SK-N-MC (cell line): ENCODE results near the gene OTX2.

Source experiments
- DNase-seq: peaks from one replicate; pipeline ENCODE4 v3.0.0-alpha.2; 2011; ENCODE audit warnings: low read depth, low spot score
- H3K27ac ChIP-seq: fragments of 200-600 bp; sonication (generic); 2 replicates; pipeline ENCODE4 v1.5.1; 2016; ENCODE audit warnings: mixed run types
- H3K36me3 ChIP-seq: fragments of 200-600 bp; sonication (generic); 2 replicates; pipeline ENCODE4 v1.6.1; 2017; ENCODE audit warnings: antibody characterized with exemption, low read length, mixed read lengths; ENCODE audit not compliant: insufficient read depth
- H3K4me3 ChIP-seq: fragments of 200-600 bp; sonication (generic); 2 replicates; pipeline ENCODE4 v1.5.1; 2016
- H3K9ac ChIP-seq: fragments of 200-600 bp; sonication (generic); 2 replicates; pipeline ENCODE4 v1.8.0; 2017; ENCODE audit warnings: mixed run types, mixed read lengths; ENCODE audit not compliant: insufficient read length
- H3K9me3 ChIP-seq: fragments of 200-600 bp; sonication (generic); 2 replicates; pipeline ENCODE4 v1.6.1; 2017; ENCODE audit warnings: low read depth, mild to moderate bottlenecking, antibody characterized with exemption, low read length, moderate library complexity, mixed read lengths
- EZH2 ChIP-seq: fragments of 200-600 bp; sonication (generic); IDR thresholded peaks from one replicate; pipeline ENCODE4 v1.6.1; 2017; ENCODE audit warnings: antibody characterized with exemption
- FOXP2 ChIP-seq: optimal IDR thresholded peaks from 2 replicates; pipeline ENCODE3; 2011; ENCODE audit warnings: mild to moderate bottlenecking, moderate library complexity; ENCODE audit not compliant: insufficient read depth; ENCODE audit errors: extremely low read length, control extremely low read depth
- POLR2AphosphoS5 ChIP-seq: IDR thresholded peaks from 2 replicates; pipeline ENCODE4 v1.6.1; 2012; ENCODE audit warnings: mild to moderate bottlenecking, low read depth, low read length, borderline replicate concordance

Gene OTX2

GRCh38 chr14:56810147-56810719, at the start of gene OTX2:
Gene OTX2 (minus strand): TSS chr14:56810479. CDS start chr14:56805456, 5,023 bp downstream.
- H3K27ac ChIP-seq: peak within 1 kb of the TSS; percentile 87
- DNase-seq: no peak
- TF ChIP-seq EZH2 (no peak), FOXP2 (no peak), POLR2AphosphoS5 (no peak; the same call in 1 of the 2 replicates)
- peak within 1 kb of the TSS; percentile 87 for H3K9ac ChIP-seq
- no peaks in the 10 kb centered on the region for H3K9me3 ChIP-seq
- peak within 1 kb of the TSS; percentile 93 for H3K4me3 ChIP-seq
- H3K36me3 ChIP-seq: no peaks in the 10 kb centered on the region; the same call in 1 of the 2 replicates

DNA sequence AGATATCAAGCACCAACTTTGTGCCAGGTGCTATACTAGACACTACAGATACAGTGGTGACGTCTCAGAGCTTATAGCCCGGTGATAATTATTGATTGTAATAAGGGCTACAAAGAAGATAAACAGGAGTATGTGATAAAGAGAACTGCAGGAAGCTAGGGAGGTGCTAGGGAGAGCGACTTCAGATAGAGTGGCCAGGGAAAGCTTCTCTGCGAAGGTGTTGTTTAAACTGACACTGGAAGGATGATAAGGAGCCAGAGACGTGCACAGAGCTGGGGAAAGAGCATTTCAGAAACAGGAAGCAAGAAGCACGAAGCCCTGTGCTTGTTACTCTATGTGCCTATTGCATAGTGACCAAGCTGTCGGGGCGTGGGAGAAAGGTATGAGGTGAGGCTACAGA, 48.1 kb upstream of the OTX2 start:
- no peak overlapping the region for H3K27ac ChIP-seq
- no peak overlapping the region for H3K9ac ChIP-seq
- H3K4me3 ChIP-seq: no peak overlapping the region
- H3K36me3 ChIP-seq: no peaks in the 10 kb centered on the region
- DNase-seq: no peak
- TF ChIP-seq POLR2AphosphoS5 (no peak), EZH2 (no peak), FOXP2 (no peak)
- no peaks in the 10 kb centered on the region for H3K9me3 ChIP-seq

DNA sequence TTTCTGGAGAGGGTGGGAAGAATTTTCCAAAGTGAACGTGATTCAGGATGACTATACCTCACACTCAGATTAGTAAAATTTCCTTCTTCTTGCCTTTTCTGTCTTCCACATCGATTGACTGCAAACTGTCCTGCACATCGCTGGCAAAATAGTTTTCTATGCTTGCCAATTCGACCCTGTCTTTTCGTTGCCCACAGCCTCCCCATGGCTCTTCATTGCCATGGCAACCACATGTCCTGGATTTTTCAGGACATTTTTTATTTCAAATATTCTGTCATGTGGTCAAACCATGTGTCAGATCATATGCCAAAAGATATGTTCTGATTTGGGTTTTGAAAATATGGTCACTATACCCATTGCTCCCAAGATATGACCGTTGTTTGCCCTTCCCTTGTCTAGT, 46.9 kb upstream of the OTX2 start:
- TF ChIP-seq EZH2: no peak
- TF ChIP-seq POLR2AphosphoS5: no peak
- no peak for TF ChIP-seq FOXP2
- no peak overlapping the region for H3K4me3 ChIP-seq
- no peak overlapping the region for H3K27ac ChIP-seq
- H3K9me3 ChIP-seq: no peaks in the 10 kb centered on the region
- no peak overlapping the region for H3K9ac ChIP-seq
- H3K36me3 ChIP-seq: no peaks in the 10 kb centered on the region
- DNase-seq: no peak

- Histone ChIP-seq H3K9me3 (no peaks in the 10 kb centered on the region), H3K36me3 (no peaks in the 10 kb centered on the region), H3K4me3 (peak overlapping the region; percentile 12), H3K27ac (no peak overlapping the region), H3K9ac (no peak overlapping the region)
- DNase-seq: no peak
- peak; percentile 16; the same call in 1 of the 2 replicates for TF ChIP-seq POLR2AphosphoS5
- no peak for TF ChIP-seq EZH2
Measured at GRCh38 chr14:56855891-56856461, 45.7 kb upstream of the OTX2 start.

- Histone ChIP-seq H3K9me3 (no peaks in the 10 kb centered on the region), H3K36me3 (no peaks in the 10 kb centered on the region), H3K9ac (no peak overlapping the region), H3K27ac (peak overlapping the region; percentile 58), H3K4me3 (peak overlapping the region; percentile 0; the same call in 1 of the 2 replicates)
- DNase-seq: no peak
- TF ChIP-seq EZH2 (no peak), POLR2AphosphoS5 (no peak), FOXP2 (no peak)
Measured at GRCh38 chr14:56854325-56854724, 44.0 kb upstream of the OTX2 start.

- Histone ChIP-seq H3K4me3 (no peak overlapping the region), H3K27ac (no peak overlapping the region), H3K9me3 (no peaks in the 10 kb centered on the region), H3K9ac (no peak overlapping the region), H3K36me3 (peaks cover 4% of the 10 kb centered on the region; the same call in 1 of the 2 replicates)
- no peak for DNase-seq
- TF ChIP-seq FOXP2 (no peak), POLR2AphosphoS5 (no peak), EZH2 (no peak)
Measured at GRCh38 chr14:56846970-56847930, 37.0 kb upstream of the OTX2 start.

GRCh38 chr14:56844406-56845002, 34.2 kb upstream of the OTX2 start:
- no peak for DNase-seq
- Histone ChIP-seq H3K27ac (no peak overlapping the region), H3K36me3 (peaks cover 4% of the 10 kb centered on the region; the same call in 1 of the 2 replicates), H3K9me3 (no peaks in the 10 kb centered on the region), H3K4me3 (no peak overlapping the region), H3K9ac (no peak overlapping the region)
- no peak for TF ChIP-seq EZH2
- no peak for TF ChIP-seq POLR2AphosphoS5
- no peak for TF ChIP-seq FOXP2

DNA sequence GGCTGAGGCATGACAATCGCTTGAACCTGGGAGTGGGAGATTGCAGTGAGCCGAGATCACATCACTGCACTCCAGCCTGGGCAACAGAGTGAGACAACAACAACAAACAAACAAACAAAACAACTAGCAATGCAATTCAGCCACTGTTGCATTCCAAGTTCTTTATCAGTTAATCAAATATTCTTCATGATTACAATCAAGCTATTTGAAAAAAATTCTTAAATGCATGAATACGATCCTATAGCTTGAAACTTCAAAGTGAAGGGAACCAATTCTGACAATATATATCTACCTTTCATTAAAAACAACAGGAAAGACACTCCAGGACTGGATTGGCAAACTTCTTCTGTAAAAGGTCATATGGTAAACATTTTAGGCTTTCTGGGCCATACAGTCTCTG, 31.3 kb upstream of the OTX2 start:
- peaks cover 8% of the 10 kb centered on the region; the same call in 1 of the 2 replicates for H3K36me3 ChIP-seq
- H3K9ac ChIP-seq: no peak overlapping the region
- no peak overlapping the region for H3K4me3 ChIP-seq
- H3K9me3 ChIP-seq: no peaks in the 10 kb centered on the region
- TF ChIP-seq FOXP2 (no peak), POLR2AphosphoS5 (no peak), EZH2 (no peak)
- H3K27ac ChIP-seq: no peak overlapping the region; the same call in 1 of the 2 replicates
- DNase-seq: no peak
